Smooth muscle cell (in vitro differentiated cells): ENCODE data around the gene TET2. TPM values are rescaled to one million over a fixed set of nuclear protein-coding genes. Genes with fewer than 3 reads are reported as not detected.
"Not testable (repeated sequence)": the region's sequence is repeated elsewhere in the genome, so short reads cannot be mapped to it uniquely, and the experiment has no call there.

Experiments
- DNase-seq: peaks from one replicate; lab custom pipeline; 2025; ENCODE audit not compliant: unreplicated experiment; lab: John Stamatoyannopoulos, UW
- H2AFZ ChIP-seq: fragments of 200-600 bp; sonication (generic); 2 replicates; pipeline ENCODE4 v1.6.0; 2016; ENCODE audit warnings: antibody characterized with exemption, low read depth, mild to moderate bottlenecking
- H3F3A ChIP-seq: fragments of 200-600 bp; sonication (generic); 2 replicates; pipeline ENCODE4 v1.6.0; 2017; ENCODE audit warnings: antibody characterized with exemption, low read depth
- H3K27ac ChIP-seq: fragments of 200-600 bp; sonication (generic); 2 replicates; pipeline ENCODE4 v1.5.1; 2016; ENCODE audit warnings: low read depth, mild to moderate bottlenecking
- H3K27me3 ChIP-seq: fragments of 200-600 bp; sonication (generic); 2 replicates; pipeline ENCODE4 v1.6.1; 2016; ENCODE audit warnings: low read depth, mild to moderate bottlenecking
- H3K36me3 ChIP-seq: fragments of 200-600 bp; sonication (generic); 2 replicates; pipeline ENCODE4 v1.5.1; 2016; ENCODE audit warnings: low read depth
- H3K4me1 ChIP-seq: fragments of 200-600 bp; sonication (generic); 2 replicates; pipeline ENCODE4 v1.5.1; 2016; ENCODE audit warnings: low read depth
- H3K4me2 ChIP-seq: fragments of 200-600 bp; sonication (generic); 2 replicates; pipeline ENCODE4 v1.6.0; 2016; ENCODE audit warnings: mild to moderate bottlenecking
- H3K4me3 ChIP-seq: fragments of 200-600 bp; sonication (generic); 2 replicates; pipeline ENCODE4 v1.5.1; 2016; ENCODE audit warnings: mild to moderate bottlenecking
- H3K79me2 ChIP-seq: fragments of 200-600 bp; sonication (generic); 2 replicates; pipeline ENCODE4 v1.6.0; 2016; ENCODE audit warnings: low read depth, mild to moderate bottlenecking
- H3K9ac ChIP-seq: fragments of 200-600 bp; sonication (generic); 2 replicates; pipeline ENCODE4 v1.6.0; 2016; ENCODE audit warnings: low read depth
- H3K9me3 ChIP-seq: fragments of 200-600 bp; sonication (generic); replicated peaks from 2 replicates; pipeline ENCODE4 v1.5.1; 2016; ENCODE audit warnings: low read depth
- H4K20me1 ChIP-seq: fragments of 200-600 bp; sonication (generic); 2 replicates; pipeline ENCODE4 v1.6.0; 2016; ENCODE audit warnings: low read depth
- CTCF ChIP-seq: fragments of 200-600 bp; sonication (generic); IDR thresholded peaks from 2 replicates; pipeline ENCODE4 v1.5.1; 2017; ENCODE audit warnings: borderline replicate concordance, mild to moderate bottlenecking, antibody characterized with exemption; ENCODE audit not compliant: insufficient read depth, poor library complexity, severe bottlenecking
- WGBS: methylation state at CpG from one replicate; pipeline ENCODE4 v1.1.7; 2016; ENCODE audit warnings: low lambda C conversion rate; 5-methylcytosine and 5-hydroxymethylcytosine counted together
- polyA plus RNA-seq: library from polyadenylated mRNA; unstranded; fragments of >200 nt; fragmentation: Nextera tagmentation; extraction: Ambion mirVana; gene quantifications from 2 replicates; pipeline ENCODE4 v1.2.1, GENCODE V29; 2016
- total RNA-seq: library from RNA; depleted of rRNA; stranded (reverse); fragments of >200 nt; gene quantifications from 2 replicates; pipeline ENCODE4 v1.2.3, GENCODE V29; 2014

The TET2 gene
- total and polyA plus RNA-seq, 2 experiments from 2014 or later, result 2.7 to 20.5 TPM

- no peaks in the 10 kb centered on the region for H3K36me3 ChIP-seq
- DNase-seq, result no peak
- H2AFZ ChIP-seq, result no peak overlapping the region
- no peak overlapping the region for H3K4me2 ChIP-seq
- no peak for TF ChIP-seq CTCF
- H3K79me2 ChIP-seq, result no peaks in the 10 kb centered on the region
- no peaks in the 10 kb centered on the region for H3K27me3 ChIP-seq
- H4K20me1 ChIP-seq, result no peaks in the 10 kb centered on the region
- no peak overlapping the region for H3K9ac ChIP-seq
- H3K4me3 ChIP-seq, result no peak overlapping the region
- 95% methylated on average over 2 of the region's 2 CpGs for WGBS
- H3K9me3 ChIP-seq, result peaks cover 3% of the 10 kb centered on the region
- no peak overlapping the region for H3K27ac ChIP-seq
- no peaks in the 10 kb centered on the region for H3F3A ChIP-seq
- no peaks in the 10 kb centered on the region for H3K4me1 ChIP-seq
These were observed 141.4 kb downstream of the TET2 start for GRCh38 chr4:105288121-105288520.

- Histone ChIP-seq H3K9me3 (peaks cover 3% of the 10 kb centered on the region), H3K79me2 (no peaks in the 10 kb centered on the region), H3K36me3 (no peaks in the 10 kb centered on the region), H3K4me3 (no peak overlapping the region), H3K4me2 (no peak overlapping the region), H3K9ac (no peak overlapping the region), H3K27ac (no peak overlapping the region), H4K20me1 (no peaks in the 10 kb centered on the region), H2AFZ (no peak overlapping the region), H3K27me3 (no peaks in the 10 kb centered on the region), H3K4me1 (no peaks in the 10 kb centered on the region), H3F3A (no peaks in the 10 kb centered on the region)
- DNase-seq, result no peak
- WGBS, result 69% methylated on average over 3 of the region's 3 CpGs
- TF ChIP-seq CTCF, result no peak
These were observed 145.2 kb downstream of the TET2 start for GRCh38 chr4:105291925-105292324.

GRCh38 chr4:105293360-105293759, 146.7 kb downstream of the TET2 start:
- Histone ChIP-seq H3K9me3 (peaks cover 3% of the 10 kb centered on the region), H3K4me1 (no peaks in the 10 kb centered on the region), H2AFZ (no peak overlapping the region), H3K27me3 (no peaks in the 10 kb centered on the region), H3K4me2 (no peak overlapping the region), H3K9ac (no peak overlapping the region), H3K36me3 (no peaks in the 10 kb centered on the region), H3F3A (no peaks in the 10 kb centered on the region), H3K27ac (no peak overlapping the region), H3K4me3 (no peak overlapping the region), H3K79me2 (no peaks in the 10 kb centered on the region), H4K20me1 (no peaks in the 10 kb centered on the region)
- DNase-seq, result no peak
- no peak for TF ChIP-seq CTCF

- Histone ChIP-seq H3K9ac (no peak overlapping the region), H3K4me2 (no peak overlapping the region), H4K20me1 (no peaks in the 10 kb centered on the region), H3K4me3 (no peak overlapping the region), H3F3A (no peaks in the 10 kb centered on the region), H3K36me3 (no peaks in the 10 kb centered on the region), H3K9me3 (no peaks in the 10 kb centered on the region), H3K4me1 (no peaks in the 10 kb centered on the region), H3K27me3 (no peaks in the 10 kb centered on the region), H3K79me2 (no peaks in the 10 kb centered on the region), H3K27ac (no peak overlapping the region), H2AFZ (no peak overlapping the region)
- 86% methylated on average over 6 of the region's 6 CpGs for WGBS
- TF ChIP-seq CTCF, result no peak
- DNase-seq, result no peak
These were observed 150.0 kb downstream of the TET2 start for GRCh38 chr4:105296672-105297071.

GRCh38 chr4:105299027-105299426, 152.4 kb downstream of the TET2 start:
- H3K4me3 ChIP-seq, H3K4me2 ChIP-seq: not testable (repeated sequence)
- WGBS, result 95% methylated on average over 1 of the region's 1 CpG

More at GRCh38 chr4:105299027-105299426, 152.4 kb downstream of the TET2 start:
- H3K9ac ChIP-seq, H3K27me3 ChIP-seq, H3K9me3 ChIP-seq, H2AFZ ChIP-seq, H3K4me1 ChIP-seq, DNase-seq, H3K36me3 ChIP-seq, H3K27ac ChIP-seq, H3F3A ChIP-seq, H4K20me1 ChIP-seq, H3K79me2 ChIP-seq: not testable (repeated sequence)
